Stimulated activated naive CD4-positive, alpha-beta T cell (primary cell): ENCODE measurements around the gene MMP17.

ENCODE experiments used
- DNase-seq, 6 experiments: peaks; one replicate each; lab custom pipeline; 2025; lab: John Stamatoyannopoulos, UW

MMP17 gene

GRCh38 chr12:131830914-131831571, 2.9 kb downstream of the MMP17 start:
- peak in 3 of 6 experiments; percentile 8 to 22 (median 17) for DNase-seq

- DNase-seq, result no peak
Measured at GRCh38 chr12:131831635-131832041, 3.4 kb downstream of the MMP17 start.

DNA sequence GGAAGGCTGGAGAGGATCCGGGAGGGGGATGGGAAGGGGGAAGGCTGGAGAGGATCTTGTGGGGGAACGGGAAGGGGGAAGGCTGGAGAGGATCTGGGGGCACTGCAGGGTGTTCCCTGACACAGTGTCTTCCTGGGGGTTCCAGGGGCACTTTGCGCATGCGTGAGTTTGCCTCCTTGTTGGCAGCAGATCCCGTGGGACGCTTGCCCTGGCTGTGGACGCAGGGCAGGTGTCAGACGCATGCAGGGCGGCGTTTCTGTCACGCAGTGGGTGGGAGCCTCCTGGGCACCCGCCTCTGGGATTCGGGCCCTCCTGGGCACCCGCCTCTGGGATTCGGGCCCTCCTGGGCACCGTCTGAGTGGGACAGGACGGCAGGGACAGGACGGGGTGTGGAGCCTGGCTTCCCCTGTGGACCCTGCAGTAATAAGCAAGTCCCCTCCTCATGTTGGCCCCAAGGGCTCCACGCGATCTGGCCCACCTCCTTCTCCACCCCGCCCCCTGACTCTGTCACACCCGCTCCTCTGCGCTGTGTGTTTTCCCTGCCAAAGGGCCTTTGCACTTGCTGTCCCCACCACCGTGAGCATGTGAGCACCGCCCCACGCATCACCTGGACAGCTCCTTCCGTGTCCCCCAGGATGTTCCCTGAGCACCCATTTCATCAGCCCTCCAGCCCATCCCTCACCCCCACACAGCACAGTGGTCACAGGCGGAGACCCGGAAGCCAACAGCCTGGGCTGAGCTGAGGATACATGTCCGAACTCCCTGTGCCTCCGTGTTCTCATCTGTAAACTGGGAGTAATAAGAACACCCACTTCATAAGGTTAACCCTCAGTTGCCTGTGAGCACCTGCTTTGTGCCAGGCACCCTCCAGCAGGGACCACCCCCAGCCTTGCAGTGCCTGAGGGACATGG, 4.4 kb downstream of the MMP17 start:
- DNase-seq, result no peak

DNA sequence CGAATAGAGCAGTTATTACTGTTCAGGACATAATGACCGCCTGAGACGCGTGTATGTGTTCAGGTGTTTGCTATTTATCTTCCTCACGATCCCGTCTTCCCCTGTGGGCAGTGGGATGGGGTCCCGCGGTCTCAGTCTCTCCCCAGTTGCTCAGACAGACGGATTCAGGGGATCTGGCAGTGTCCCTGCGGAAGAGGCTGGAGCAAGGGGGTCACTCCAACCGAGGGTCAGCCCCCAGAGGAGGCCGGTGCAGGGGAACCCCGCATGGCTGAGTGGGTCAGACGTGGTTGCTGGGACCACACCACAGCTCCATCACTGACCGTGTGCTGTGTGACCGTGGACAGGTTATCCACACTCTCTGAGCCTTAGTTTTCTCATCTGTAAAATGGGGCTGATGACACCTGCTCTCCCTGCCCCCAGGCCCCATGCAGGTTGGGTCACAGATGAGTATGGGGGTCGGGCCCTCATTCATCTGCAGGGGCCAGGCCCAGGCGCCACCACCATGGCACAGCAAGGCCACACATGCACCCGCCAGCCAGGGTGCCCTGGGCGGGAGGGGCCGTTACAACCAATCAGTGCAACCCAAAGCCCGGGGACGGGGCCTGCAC, 5.2 kb downstream of the MMP17 start:
- DNase-seq, result no peak

GRCh38 chr12:131833896-131834641, 5.9 kb downstream of the MMP17 start:
- no peak for DNase-seq

DNA sequence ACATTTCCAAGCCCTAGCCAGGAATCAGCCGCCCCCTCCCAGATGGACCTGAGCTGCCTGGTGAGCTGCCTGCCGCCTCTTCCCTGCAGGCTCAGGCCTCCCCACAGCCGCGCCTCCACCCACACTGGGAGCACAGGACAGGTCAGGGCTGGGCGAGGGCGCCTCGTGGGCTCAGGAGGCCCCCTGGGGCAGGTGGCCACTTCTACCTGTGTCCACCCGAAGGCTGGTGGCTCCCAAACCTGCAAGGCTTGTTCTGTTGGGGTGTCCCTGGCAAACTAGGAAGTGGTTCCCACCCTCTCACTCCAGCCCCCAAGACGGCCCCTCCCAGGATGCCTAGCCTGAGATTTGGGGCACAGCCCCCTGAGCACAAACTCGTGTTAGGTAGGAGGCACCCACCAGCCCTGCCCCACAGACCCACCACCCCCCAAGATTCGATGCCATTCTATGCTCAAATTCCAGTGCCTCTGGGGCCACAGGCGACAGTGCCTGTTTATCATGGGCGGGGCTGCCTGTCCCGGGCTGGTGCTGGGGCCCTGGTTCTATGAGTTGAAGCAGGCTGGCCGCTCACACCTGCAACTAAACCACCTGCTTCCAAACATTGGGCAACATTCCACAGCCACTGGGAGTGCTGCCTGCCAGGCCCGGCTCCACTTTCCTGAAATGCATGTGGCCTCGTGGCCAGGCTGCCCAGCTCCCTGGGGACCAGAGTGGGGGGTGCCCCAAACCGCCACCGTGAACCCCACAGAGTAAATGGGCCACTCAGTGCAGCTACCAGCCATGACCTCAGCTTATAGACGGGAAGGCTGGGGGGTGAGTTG, 6.8 kb downstream of the MMP17 start:
- no peak for DNase-seq

GRCh38 chr12:131835616-131836171, 7.5 kb downstream of the MMP17 start:
- no peak for DNase-seq

GRCh38 chr12:131836193-131836592, 8.0 kb downstream of the MMP17 start:
- DNase-seq, result no peak

DNA sequence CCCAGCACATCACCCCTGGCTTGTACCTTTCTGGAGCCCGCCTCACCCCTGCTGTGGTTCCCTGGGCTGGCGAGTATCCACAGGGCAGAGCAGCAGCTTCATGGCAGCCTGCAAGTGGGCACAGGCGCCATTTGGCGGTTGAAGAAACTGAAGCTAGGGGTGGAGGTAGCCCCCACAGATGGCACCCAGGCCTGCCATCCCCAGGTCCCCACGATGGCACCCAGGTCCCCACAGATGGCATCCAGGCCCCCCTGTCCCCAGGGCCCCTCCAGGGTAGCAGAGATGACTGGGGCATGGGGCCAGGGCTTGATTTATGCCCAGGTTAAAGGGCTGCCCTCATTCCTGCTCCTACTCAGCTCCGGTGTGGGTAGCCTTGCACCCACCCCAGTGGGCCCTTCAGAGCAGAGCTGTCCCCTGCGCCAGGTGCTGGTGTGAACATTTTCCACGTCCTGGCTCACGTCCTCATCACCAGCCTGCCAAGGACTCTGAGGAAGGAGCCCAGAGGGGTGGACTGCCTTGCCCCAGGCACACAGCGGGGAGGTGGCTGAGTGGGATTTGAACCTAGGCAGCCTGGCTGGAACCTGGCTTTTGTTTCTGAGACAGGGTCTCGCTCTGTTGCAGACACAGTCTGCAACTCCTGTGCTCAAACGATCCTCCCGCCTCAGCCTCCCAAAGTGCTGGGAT, 8.7 kb downstream of the MMP17 start:
- DNase-seq, result no peak

- no peak for DNase-seq
Measured at GRCh38 chr12:131840643-131841416, 12.6 kb downstream of the MMP17 start.

DNA sequence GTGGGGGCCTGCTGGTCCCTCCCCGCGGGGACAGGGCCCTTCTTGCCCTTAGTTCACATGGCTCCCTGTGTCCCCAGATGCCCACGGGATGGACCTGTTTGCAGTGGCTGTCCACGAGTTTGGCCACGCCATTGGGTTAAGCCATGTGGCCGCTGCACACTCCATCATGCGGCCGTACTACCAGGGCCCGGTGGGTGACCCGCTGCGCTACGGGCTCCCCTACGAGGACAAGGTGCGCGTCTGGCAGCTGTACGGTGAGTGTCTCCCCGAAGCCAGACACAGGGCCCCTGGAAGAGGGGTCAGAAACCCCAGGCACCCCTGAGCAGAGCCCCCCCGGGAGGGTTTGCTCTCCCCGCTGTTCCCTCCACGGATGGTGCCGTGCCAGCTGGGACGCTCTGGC, 13.4 kb downstream of the MMP17 start:
- no peak for DNase-seq

DNA sequence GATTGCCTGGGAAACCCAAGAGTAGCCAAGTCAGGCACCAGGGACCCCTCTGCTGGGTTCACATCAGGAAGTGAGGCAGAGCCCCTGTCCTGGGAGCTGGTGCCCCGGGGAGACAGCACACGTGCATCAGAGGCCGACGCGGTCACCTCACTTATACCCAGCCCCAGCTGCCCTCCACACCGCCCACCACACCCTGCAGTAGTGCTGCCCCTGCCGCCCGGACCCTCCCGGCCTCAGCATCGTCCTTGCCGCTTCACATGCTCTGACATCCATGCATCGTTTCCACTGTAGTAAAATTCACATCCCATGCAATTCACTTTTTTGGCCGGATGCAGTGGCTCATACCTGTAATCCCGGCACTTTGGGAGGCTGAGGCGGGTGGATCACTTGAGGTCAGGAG, 14.0 kb downstream of the MMP17 start:
- no peak for DNase-seq

DNA sequence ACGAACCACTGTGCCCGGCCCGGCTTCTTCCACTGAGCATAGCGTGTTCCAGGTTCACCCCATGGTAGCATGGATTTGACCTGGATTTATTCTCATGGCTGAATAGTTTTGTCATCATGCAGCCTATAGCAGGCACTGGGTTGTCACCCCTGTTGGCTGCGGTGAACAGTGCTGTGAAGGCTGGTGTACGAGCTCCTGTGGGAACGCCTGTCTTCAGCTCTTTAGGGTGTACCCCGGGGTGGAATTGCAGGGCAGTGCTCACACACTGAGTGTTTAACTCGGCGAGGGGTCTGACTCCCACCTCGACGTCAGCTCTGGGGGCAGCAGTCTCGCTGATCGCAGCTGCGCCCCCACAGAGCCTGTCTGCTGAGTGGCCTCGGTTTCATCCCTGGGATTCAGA, 15.3 kb downstream of the MMP17 start:
- no peak for DNase-seq

DNA sequence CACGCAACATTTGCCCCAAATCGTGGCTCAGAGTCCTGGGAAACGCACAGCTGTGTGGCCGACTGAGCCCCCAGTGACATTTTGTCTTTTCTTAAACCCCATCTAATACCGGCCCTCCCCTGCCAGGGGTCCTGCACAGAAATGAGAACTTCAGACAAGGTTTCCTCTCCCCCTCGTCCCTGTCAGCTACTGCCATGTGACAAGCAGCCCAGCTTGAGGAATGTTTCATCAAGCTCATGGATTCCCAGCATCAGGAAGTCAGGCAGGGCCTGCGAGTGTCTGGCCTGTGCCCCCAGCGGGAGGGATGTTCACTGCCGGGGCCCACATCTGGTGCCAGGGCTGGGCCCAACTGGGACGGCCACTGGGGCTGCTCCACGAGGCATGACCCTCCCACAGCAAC, 15.9 kb downstream of the MMP17 start:
- no peak for DNase-seq

DNA sequence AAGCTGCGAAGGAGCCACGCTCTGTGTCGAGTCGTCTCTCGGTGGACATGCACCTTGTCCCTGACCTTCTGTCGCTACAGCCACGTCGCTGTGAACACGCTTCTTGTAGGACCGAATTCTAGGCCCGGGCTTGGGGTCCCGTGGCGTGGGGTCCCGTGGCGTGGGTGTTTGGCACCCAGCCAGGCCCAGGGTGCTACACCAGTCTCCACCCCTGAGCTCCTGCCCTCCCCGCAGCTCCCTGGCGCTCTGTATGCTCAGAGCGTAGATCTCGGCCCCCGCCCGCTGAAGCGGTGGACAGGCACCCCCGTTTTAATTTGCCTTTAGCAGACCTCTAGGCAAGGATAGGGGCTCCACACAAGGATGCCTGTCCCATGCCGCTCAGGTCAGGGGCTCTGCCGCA, 16.5 kb downstream of the MMP17 start:
- DNase-seq, result no peak

GRCh38 chr12:131845121-131845520, 16.9 kb downstream of the MMP17 start:
- no peak for DNase-seq

GRCh38 chr12:131847456-131847855, 19.3 kb downstream of the MMP17 start:
- DNase-seq, result no peak

DNA sequence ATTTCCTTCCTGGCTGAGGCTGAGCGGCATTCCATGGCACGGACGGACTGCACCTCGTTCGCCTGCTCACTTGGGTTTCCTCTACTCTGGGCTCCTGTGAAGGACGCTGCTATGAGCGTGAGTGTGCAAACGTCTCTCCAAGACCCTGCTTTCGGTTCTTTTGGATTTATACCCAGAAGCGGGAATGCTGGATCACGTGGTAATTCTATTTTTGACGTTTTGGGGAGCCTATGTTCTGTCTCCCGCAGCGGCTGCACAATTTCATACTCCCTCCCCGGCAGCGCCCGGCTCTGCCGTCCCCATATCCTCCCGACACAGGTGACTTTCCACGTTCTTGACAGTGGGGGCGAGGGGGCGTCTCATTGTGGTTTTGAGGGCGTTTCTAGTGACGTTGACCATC, 20.6 kb downstream of the MMP17 start:
- DNase-seq, result no peak

- DNase-seq, result no peak
Measured at GRCh38 chr12:131849700-131850553, 21.7 kb downstream of the MMP17 start.
